SU-DHL-6 (cell line): Measurements from ENCODE around the gene TTC8.
A peak's percentile ranks its signal among the peaks of the same experiment; 100 is the strongest.

Experiments
- H2AFZ ChIP-seq: fragments of 200-600 bp; sonication (generic); 2 replicates; pipeline ENCODE4 v1.6.1; 2014; ENCODE audit warnings: low read depth, mild to moderate bottlenecking, moderate library complexity, mixed read lengths, antibody characterized with exemption, low read length; ENCODE audit not compliant: severe bottlenecking
- H3F3A ChIP-seq: fragments of 200-600 bp; shearing (Covaris generic); 2 replicates; pipeline ENCODE4 v1.6.0; 2016; ENCODE audit warnings: antibody characterized with exemption, mild to moderate bottlenecking; ENCODE audit not compliant: insufficient read depth
- H3K27ac ChIP-seq: fragments of 200-600 bp; sonication (generic); 2 replicates; pipeline ENCODE4 v1.5.1; 2016; ENCODE audit warnings: low read depth, mild to moderate bottlenecking, low read length, moderate library complexity, mixed read lengths
- H3K27me3 ChIP-seq: fragments of 200-600 bp; sonication (generic), shearing (Covaris generic); 2 replicates; pipeline ENCODE4 v1.6.0; 2014; ENCODE audit warnings: mild to moderate bottlenecking, low read length
- H3K36me3 ChIP-seq: fragments of 200-600 bp; sonication (generic); 2 replicates; pipeline ENCODE4 v1.6.1; 2014; ENCODE audit warnings: mild to moderate bottlenecking, low read length, mixed read lengths
- H3K4me2 ChIP-seq: fragments of 300-600, 200-600 bp; shearing (Covaris generic), sonication (generic); 2 replicates; pipeline ENCODE4 v1.6.0; 2014; ENCODE audit warnings: low read length, low read depth, mild to moderate bottlenecking; ENCODE audit not compliant: poor library complexity, severe bottlenecking
- H3K4me3 ChIP-seq: fragments of 200-600 bp; sonication (generic); 2 replicates; pipeline ENCODE4 v1.5.1; 2014; ENCODE audit warnings: antibody characterized with exemption, low read length, mild to moderate bottlenecking, mixed read lengths; ENCODE audit not compliant: insufficient read depth, poor library complexity, severe bottlenecking
- H3K79me2 ChIP-seq: fragments of 200-600 bp; sonication (generic); 2 replicates; pipeline ENCODE4 v1.6.1; 2014; ENCODE audit warnings: mild to moderate bottlenecking, low read length, moderate library complexity; ENCODE audit not compliant: insufficient read depth
- H3K9ac ChIP-seq: fragments of 200-600 bp; sonication (generic); 2 replicates; pipeline ENCODE4 v1.7.0; 2014; ENCODE audit warnings: mild to moderate bottlenecking, low read length
- H3K9me2 ChIP-seq: fragments of 200-600 bp; sonication (generic); replicated peaks from 2 replicates; pipeline ENCODE4 v1.6.1; 2014; ENCODE audit warnings: low read length; ENCODE audit not compliant: insufficient read depth
- H3K9me3 ChIP-seq: fragments of 200-600 bp; sonication (generic); 2 replicates; pipeline ENCODE4 v1.6.1; 2014; ENCODE audit warnings: low read length, mixed read lengths; ENCODE audit not compliant: insufficient read depth
- H4K20me1 ChIP-seq: fragments of 200-600 bp; sonication (generic); 2 replicates; pipeline ENCODE4 v1.6.1; 2014; ENCODE audit warnings: low read depth, mild to moderate bottlenecking, antibody characterized with exemption, low read length, moderate library complexity, mixed read lengths
- CTCF ChIP-seq: fragments of 200-600 bp; sonication (generic); IDR thresholded peaks from one replicate; pipeline ENCODE4 v1.5.1; 2017; ENCODE audit warnings: antibody characterized with exemption, mild to moderate bottlenecking, low read length, moderate library complexity; ENCODE audit not compliant: insufficient read depth, poor library complexity, severe bottlenecking
- EZH2phosphoT487 ChIP-seq: fragments of 200-600 bp; sonication (generic), shearing (Covaris generic); conservative IDR thresholded peaks from 2 replicates; pipeline ENCODE4 v1.6.1; 2018; ENCODE audit warnings: mild to moderate bottlenecking, antibody characterized with exemption, low read length, moderate library complexity, mixed read lengths

TTC8 gene

GRCh38 chr14:88791252-88791621 is 33.2 kb upstream of the TTC8 start:
- H2AFZ ChIP-seq = no peak overlapping the region
- H3K9me2 ChIP-seq = no peaks in the 10 kb centered on the region
- no peak for TF ChIP-seq CTCF
- TF ChIP-seq EZH2phosphoT487 = no peak
- no peaks in the 10 kb centered on the region for H3K9me3 ChIP-seq
- no peaks in the 10 kb centered on the region for H3K36me3 ChIP-seq
- H3K79me2 ChIP-seq = no peaks in the 10 kb centered on the region
- peak overlapping the region; percentile 85 for H3K4me2 ChIP-seq
- peaks cover 22% of the 10 kb centered on the region for H3F3A ChIP-seq
- no peaks in the 10 kb centered on the region for H4K20me1 ChIP-seq
- H3K27me3 ChIP-seq = no peaks in the 10 kb centered on the region; the same call in 1 of the 2 replicates
- H3K4me3 ChIP-seq = peak overlapping the region; percentile 87
- H3K9ac ChIP-seq = peak overlapping the region; percentile 75; the same call in 1 of the 2 replicates
- H3K27ac ChIP-seq = no peak overlapping the region

DNA sequence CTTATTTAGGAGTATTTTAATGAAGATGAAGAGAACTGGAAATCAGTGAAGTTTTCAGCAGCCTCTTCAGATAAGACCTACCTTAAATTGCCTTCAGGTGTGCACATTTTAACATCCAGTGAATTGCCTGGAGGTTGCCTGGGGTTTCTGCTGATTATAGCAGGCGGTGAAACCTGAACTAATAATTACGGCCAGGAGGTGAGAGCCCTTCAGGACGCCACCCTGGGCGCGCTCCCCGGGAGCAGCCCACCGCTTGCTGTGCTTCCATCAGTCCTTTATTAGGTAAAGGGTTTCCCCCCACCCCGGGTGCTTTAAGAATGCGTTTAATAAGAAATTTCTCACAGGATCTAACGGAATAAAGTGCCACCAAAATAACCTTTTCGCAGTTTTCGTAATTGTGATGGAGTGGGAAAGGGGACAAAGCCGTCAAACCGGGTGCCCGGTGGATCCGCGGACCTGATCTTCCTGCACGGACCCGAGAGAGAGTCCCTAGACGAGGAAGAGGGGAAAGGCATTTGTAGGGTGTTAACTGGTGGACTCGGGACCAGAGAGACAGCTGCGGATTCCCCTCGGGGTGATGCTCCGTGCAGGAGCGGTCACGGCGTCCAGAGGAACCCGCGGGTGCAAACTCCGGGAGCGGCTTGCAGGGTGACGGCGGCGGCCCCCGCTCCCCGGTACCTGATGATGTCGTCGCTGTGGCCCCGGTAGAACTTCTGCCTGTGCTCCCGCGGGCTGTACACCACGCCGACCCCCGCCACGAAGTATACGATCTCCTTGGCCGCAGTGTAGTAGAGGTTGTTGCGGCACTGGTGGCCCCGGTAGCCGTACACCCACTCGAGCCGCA is 32.6 kb upstream of the TTC8 start:
- no peaks in the 10 kb centered on the region for H3K9me3 ChIP-seq
- H3F3A ChIP-seq = peaks cover 22% of the 10 kb centered on the region
- H3K27ac ChIP-seq = peak overlapping the region; percentile 60
- no peaks in the 10 kb centered on the region for H3K79me2 ChIP-seq
- no peaks in the 10 kb centered on the region; the same call in 1 of the 2 replicates for H3K27me3 ChIP-seq
- H4K20me1 ChIP-seq = no peaks in the 10 kb centered on the region
- no peaks in the 10 kb centered on the region for H3K36me3 ChIP-seq
- H3K9ac ChIP-seq = peak overlapping the region; percentile 75
- H3K4me3 ChIP-seq = peak overlapping the region; percentile 87
- H3K4me2 ChIP-seq = peak overlapping the region; percentile 85
- H2AFZ ChIP-seq = peak overlapping the region; percentile 84
- no peak for TF ChIP-seq EZH2phosphoT487
- TF ChIP-seq CTCF = no peak
- no peaks in the 10 kb centered on the region for H3K9me2 ChIP-seq

DNA sequence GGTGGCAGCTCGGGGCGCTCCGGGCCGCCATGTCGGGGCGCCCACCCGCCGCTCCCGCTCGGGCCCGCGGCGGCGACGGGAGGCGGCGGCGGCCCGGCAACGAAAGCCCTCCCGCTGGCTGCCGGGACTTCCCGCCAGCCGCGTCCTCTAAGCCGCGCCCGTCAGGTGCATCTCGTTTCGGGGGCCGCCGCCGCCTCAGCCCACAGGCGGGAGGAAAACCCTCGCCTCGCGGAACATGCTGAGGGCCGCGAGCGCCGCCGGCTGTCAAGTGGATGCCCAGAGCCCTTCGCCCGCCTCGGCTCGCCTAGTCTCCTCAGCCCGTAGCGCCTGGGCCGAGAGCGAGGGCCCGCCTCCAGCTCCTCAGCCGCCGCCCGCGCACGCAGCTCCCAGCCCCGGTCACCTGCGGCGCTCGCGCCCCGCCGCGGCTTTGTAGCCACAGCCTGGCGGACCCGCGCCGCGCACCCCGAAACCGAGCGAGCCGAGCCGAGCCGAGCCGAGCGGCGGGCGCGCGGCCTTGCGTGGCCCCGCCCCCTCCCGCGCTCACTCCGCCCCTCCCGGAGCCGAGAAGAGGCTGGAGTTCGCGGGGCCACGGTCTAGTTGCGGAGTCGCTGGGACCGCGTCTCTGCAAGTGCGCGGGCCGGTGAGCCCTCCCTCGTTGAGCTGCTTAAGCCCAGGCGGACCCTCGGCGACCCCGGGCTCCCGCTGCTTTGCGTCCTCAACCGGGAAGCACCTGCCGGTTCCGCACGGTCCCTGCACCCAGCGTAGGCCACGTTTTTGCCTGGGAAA is 31.8 kb upstream of the TTC8 start, which contains the start of gene EML5:
EML5 (minus strand) TSS at position 481 of the 786 bp plus-strand sequence; CDS start at position 31, 450 bp downstream.
- TF ChIP-seq EZH2phosphoT487 (no peak), CTCF (no peak)
- peak within 1 kb of the TSS; percentile 87 for H3K4me3 ChIP-seq
- H3K9me3 ChIP-seq = no peaks in the 10 kb centered on the region
- no peaks in the 10 kb centered on the region for H4K20me1 ChIP-seq
- H3K27me3 ChIP-seq = no peaks in the 10 kb centered on the region; the same call in 1 of the 2 replicates
- H3K79me2 ChIP-seq = no peaks in the 10 kb centered on the region
- H3K9me2 ChIP-seq = no peaks in the 10 kb centered on the region
- H3K36me3 ChIP-seq = no peaks in the 10 kb centered on the region
- H3K27ac ChIP-seq = peak within 1 kb of the TSS; percentile 60
- H2AFZ ChIP-seq = peak within 1 kb of the TSS; percentile 100
- peaks cover 22% of the 10 kb centered on the region for H3F3A ChIP-seq
- peak within 1 kb of the TSS; percentile 85 for H3K4me2 ChIP-seq
- H3K9ac ChIP-seq = peak within 1 kb of the TSS; percentile 75
